ENCODE results near the gene KSR1.

KSR1 gene

DNA sequence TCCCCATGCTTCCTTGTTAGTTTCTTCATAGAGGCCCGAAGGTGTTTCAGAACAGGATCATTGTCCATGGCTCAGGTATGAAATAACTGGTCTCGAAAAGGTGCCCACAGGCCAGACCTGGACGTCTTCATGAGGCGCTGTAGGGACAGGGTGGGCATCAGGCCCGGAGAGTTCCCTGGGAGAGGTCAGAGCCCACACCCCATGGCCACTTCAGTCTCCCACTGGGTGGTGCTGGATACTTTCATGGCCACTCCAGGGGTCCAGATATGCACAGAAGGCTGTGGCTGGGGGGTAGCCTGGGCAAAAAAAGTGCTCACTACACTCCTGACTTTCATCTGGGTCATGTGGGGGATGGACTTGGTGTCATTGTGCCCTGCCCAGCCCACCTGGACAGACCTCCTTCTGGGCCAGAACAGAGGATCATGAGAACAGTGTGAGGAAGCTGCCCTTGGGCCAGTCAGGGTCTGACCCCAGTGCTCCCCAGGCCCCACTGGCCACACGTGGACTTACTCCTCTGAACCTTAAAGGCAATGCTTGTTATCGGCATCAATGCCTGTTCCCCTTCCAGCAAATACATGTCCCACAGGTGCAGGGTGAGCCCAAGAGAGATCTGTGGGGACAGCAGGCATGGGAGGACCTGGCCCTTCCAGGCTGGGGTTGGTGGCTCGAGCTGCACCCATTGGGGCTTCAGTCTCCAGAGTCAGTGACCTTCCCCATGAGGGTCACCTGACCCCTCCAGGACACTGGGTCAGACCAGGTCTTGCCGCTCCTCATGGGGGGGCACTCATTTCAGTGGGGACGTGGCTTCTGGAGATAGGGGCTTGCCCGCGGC, 211.6 kb downstream of the KSR1 start:
- Histone ChIP-seq H3K4me3 (ENCODE audit: low read depth in 1 of 2, low read length in 1 of 2) (no peak overlapping the region), H3K27me3 (no peaks in the 10 kb centered on the region), H3K36me3 (no peaks in the 10 kb centered on the region), H3K9me3 (no peaks in the 10 kb centered on the region), H3K4me1 (ENCODE audit: control insufficient read depth in 1 of 2, insufficient read depth in 1 of 2, low read depth in 1 of 2, low read length in 1 of 2) (no peaks in the 10 kb centered on the region), H3K27ac (no peak overlapping the region)
- TF ChIP-seq, protein P1, sequence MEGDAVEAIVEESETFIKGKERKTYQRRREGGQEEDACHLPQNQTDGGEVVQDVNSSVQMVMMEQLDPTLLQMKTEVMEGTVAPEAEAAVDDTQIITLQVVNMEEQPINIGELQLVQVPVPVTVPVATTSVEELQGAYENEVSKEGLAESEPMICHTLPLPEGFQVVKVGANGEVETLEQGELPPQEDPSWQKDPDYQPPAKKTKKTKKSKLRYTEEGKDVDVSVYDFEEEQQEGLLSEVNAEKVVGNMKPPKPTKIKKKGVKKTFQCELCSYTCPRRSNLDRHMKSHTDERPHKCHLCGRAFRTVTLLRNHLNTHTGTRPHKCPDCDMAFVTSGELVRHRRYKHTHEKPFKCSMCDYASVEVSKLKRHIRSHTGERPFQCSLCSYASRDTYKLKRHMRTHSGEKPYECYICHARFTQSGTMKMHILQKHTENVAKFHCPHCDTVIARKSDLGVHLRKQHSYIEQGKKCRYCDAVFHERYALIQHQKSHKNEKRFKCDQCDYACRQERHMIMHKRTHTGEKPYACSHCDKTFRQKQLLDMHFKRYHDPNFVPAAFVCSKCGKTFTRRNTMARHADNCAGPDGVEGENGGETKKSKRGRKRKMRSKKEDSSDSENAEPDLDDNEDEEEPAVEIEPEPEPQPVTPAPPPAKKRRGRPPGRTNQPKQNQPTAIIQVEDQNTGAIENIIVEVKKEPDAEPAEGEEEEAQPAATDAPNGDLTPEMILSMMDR (IDR thresholded peaks at IDR 0.05): no peak

DNA sequence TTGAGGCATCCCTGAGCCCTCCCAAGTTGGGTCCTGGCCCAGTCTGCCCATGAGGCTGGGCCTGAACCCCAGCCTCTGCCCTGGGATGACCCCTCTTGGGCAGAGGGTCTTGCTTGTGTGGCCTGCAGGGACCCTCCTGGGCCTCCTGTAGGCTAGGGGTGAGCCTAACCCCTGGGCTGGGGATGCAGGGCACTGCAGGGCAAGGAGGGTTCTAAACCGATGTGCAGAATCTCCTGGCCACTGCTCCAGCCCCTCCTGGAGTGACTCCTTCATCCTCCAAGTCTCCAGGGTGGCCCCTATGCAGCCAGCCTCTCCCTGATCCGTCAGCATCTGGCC, 212.2 kb downstream of the KSR1 start:
- no peaks in the 10 kb centered on the region for H3K4me1 ChIP-seq (ENCODE audit: control insufficient read depth in 1 of 2, insufficient read depth in 1 of 2, low read depth in 1 of 2, low read length in 1 of 2)
- no peak overlapping the region for H3K4me3 ChIP-seq (ENCODE audit: low read depth in 1 of 2, low read length in 1 of 2)
- no peak overlapping the region for H3K27ac ChIP-seq
- H3K36me3 ChIP-seq: no peaks in the 10 kb centered on the region
- TF ChIP-seq, protein P1 (IDR thresholded peaks at IDR 0.05): no peak
- no peaks in the 10 kb centered on the region for H3K9me3 ChIP-seq
- H3K27me3 ChIP-seq: no peaks in the 10 kb centered on the region

GRCh38 chr17:27669136-27669535, 212.9 kb downstream of the KSR1 start:
- Histone ChIP-seq H3K27ac (no peak overlapping the region), H3K4me3 (ENCODE audit: low read depth in 1 of 2, low read length in 1 of 2) (no peak overlapping the region), H3K4me1 (ENCODE audit: control insufficient read depth in 1 of 2, insufficient read depth in 1 of 2, low read depth in 1 of 2, low read length in 1 of 2) (no peaks in the 10 kb centered on the region), H3K27me3 (no peaks in the 10 kb centered on the region), H3K9me3 (no peaks in the 10 kb centered on the region), H3K36me3 (no peaks in the 10 kb centered on the region)
- TF ChIP-seq, protein P1 (IDR thresholded peaks at IDR 0.05): no peak

DNA sequence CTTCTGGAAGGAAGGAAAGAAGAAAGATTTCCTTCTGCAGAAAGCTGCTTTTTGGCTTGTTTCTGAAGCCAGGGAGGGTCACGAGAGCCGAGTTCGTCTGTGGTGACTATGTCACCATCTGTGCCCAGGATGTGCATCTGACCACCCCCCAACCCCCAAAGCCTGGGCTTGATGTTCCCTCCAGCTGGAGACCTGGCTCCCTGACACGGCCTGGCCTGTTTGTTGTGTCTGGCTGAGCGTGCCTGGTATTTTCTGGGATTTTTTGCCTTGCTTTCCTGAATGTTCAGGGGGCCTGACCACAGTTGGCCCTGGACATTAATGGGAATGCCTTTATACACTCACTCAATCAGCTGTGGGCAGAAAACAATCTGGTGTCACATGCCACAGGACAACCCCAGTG, 213.6 kb downstream of the KSR1 start:
- no peaks in the 10 kb centered on the region for H3K36me3 ChIP-seq
- no peak overlapping the region for H3K4me3 ChIP-seq (ENCODE audit: low read depth in 1 of 2, low read length in 1 of 2)
- no peaks in the 10 kb centered on the region for H3K9me3 ChIP-seq
- no peaks in the 10 kb centered on the region for H3K4me1 ChIP-seq (ENCODE audit: control insufficient read depth in 1 of 2, insufficient read depth in 1 of 2, low read depth in 1 of 2, low read length in 1 of 2)
- H3K27ac ChIP-seq: no peak overlapping the region
- H3K27me3 ChIP-seq: no peaks in the 10 kb centered on the region
- TF ChIP-seq, protein P1 (IDR thresholded peaks at IDR 0.05): no peak

DNA sequence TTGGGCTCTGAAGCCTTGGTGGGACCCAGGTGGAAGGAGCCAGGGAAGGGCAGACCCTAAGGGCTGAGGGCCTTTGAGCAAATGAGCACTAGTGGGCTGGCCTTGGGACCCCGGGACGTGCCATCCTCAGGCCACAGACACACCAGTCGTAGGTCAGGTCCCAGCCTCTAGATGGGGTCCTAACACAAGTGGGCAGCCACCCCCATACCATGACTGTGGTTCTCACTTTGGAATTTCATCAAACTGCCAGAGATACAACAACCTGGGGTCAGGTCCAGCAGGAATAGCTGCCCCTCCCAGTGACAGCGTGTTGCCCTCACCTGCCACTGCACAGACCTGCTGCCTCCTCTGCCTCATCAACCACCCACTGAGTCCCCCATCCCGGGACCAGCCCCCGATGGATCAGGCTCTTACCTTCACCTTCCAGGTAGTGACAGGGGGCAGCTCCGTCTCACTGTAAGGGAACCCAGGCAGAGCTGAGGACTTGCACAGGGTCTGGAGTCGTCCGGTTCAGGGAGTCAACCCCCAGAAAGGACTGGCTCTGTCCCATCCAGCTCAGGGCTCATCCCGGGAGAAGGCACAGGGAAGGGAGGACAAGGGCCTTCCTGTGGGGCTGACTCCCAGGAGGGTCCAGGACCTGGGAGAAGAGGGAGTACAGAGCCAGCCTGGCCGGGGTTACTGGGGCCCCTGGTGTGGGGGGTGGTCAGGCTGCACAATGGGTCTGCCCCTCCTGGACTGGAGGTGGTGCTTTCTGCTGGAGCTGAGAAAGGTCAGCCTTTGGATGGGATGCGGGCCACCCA, 214.7 kb downstream of the KSR1 start:
- TF ChIP-seq, protein P1 (IDR thresholded peaks at IDR 0.05): no peak
- H3K36me3 ChIP-seq: no peaks in the 10 kb centered on the region
- no peaks in the 10 kb centered on the region for H3K27me3 ChIP-seq
- no peaks in the 10 kb centered on the region for H3K9me3 ChIP-seq
- H3K4me1 ChIP-seq (ENCODE audit: control insufficient read depth in 1 of 2, insufficient read depth in 1 of 2, low read depth in 1 of 2, low read length in 1 of 2): no peaks in the 10 kb centered on the region
- no peak overlapping the region for H3K27ac ChIP-seq
- no peak overlapping the region for H3K4me3 ChIP-seq (ENCODE audit: low read depth in 1 of 2, low read length in 1 of 2)
